ENCODE data around the gene TMEM169.

- TF ChIP-seq EP300 (conservative IDR thresholded peaks at IDR 0.05; ENCODE audit: poor library complexity, severe bottlenecking) = no peak
- no peak for TF ChIP-seq CTCF (IDR thresholded peaks at IDR 0.05; ENCODE audit: poor library complexity, severe bottlenecking)
- TF ChIP-seq POLR2AphosphoS5 (IDR thresholded peaks at IDR 0.05) = no peak
- no peak for TF ChIP-seq SMC3 (conservative IDR thresholded peaks at IDR 0.05; ENCODE audit: poor library complexity)
- no peak for TF ChIP-seq EZH2 (IDR thresholded peaks at IDR 0.05; ENCODE audit: borderline replicate concordance, insufficient read depth, low read length, poor library complexity, severe bottlenecking)
These were observed 38.3 kb downstream of the TMEM169 start for GRCh38 chr2:216119986-216120385.

Data from neural cell (in vitro differentiated cells).